GM21825 (cell line): ENCODE results near the gene OR6C6.
"Not testable (repeated sequence)": the region's sequence is repeated elsewhere in the genome, so short reads cannot be mapped to it uniquely, and the experiment has no call there.

ENCODE experiments used
- ATAC-seq: cut with Tn5 transposase; IDR thresholded peaks from one replicate; pipeline ENCODE4 v1.9.1; 2021; ENCODE audit warnings: mild to moderate bottlenecking, moderate library complexity; ENCODE audit not compliant: unreplicated experiment

The OR6C6 gene

GRCh38 chr12:55296469-55296868 lies at the start of gene OR6C6:
Gene OR6C6 (minus strand): TSS chr12:55296569. CDS start chr12:55295232, 1,337 bp downstream.
- ATAC-seq, result no peak

GRCh38 chr12:55336002-55336401 lies 39.6 kb upstream of the OR6C6 start:
- no peak for ATAC-seq

- ATAC-seq, result no peak
These were observed 34.1 kb upstream of the OR6C6 start, which contains the start of gene OR6C3 for GRCh38 chr12:55330446-55330845. Gene OR6C3 (plus strand): TSS chr12:55330746. CDS start chr12:55331701, 955 bp downstream.

GRCh38 chr12:55325801-55326200 lies 29.4 kb upstream of the OR6C6 start:
- ATAC-seq, result not testable (repeated sequence)

- no peak for ATAC-seq
These were observed 23.8 kb upstream of the OR6C6 start for GRCh38 chr12:55320201-55320600.

- no peak for ATAC-seq
These were observed 17.7 kb upstream of the OR6C6 start, which contains the start of gene OR6C1 for GRCh38 chr12:55314043-55314442. Gene OR6C1 (plus strand): TSS chr12:55314343. CDS start chr12:55320600, 6,257 bp downstream.

- no peak for ATAC-seq
These were observed 6.4 kb downstream of the OR6C6 start for GRCh38 chr12:55289999-55290398.

- ATAC-seq, result no peak
These were observed 15.4 kb downstream of the OR6C6 start for GRCh38 chr12:55280991-55281390.

GRCh38 chr12:55258303-55258702 lies 38.1 kb downstream of the OR6C6 start:
- no peak for ATAC-seq

- no peak for ATAC-seq
These were observed 39.5 kb downstream of the OR6C6 start for GRCh38 chr12:55256831-55257230.

GRCh38 chr12:55253281-55253680 lies 43.1 kb downstream of the OR6C6 start:
- no peak for ATAC-seq

- ATAC-seq, result no peak
These were observed 45.4 kb downstream of the OR6C6 start for GRCh38 chr12:55250944-55251343.

- ATAC-seq, result no peak
These were observed 50.2 kb downstream of the OR6C6 start for GRCh38 chr12:55246159-55246558.

GRCh38 chr12:55244309-55244708 lies 52.1 kb downstream of the OR6C6 start, which contains the start of gene OR6C74:
Gene OR6C74 (plus strand): TSS chr12:55244609. CDS start chr12:55247288, 2,679 bp downstream.
- ATAC-seq, result no peak
